Measurements from ENCODE around the gene COL24A1. TPM values are rescaled to one million over a fixed set of nuclear protein-coding genes. Genes with fewer than 3 reads are reported as not detected.

COL24A1 gene
- total RNA-seq, result 10 to 100 TPM in 1 of 2 donors, under 1 TPM in 1; 0.92 to 16.7 TPM
- polyA plus RNA-seq, result under 1 TPM; 0.33 to 0.41 TPM
- long read RNA-seq, donor 1, partial matches to known transcripts, result 22 of 22 reads
- long read RNA-seq, donor 1, other reads (novel, unspliced or antisense), result 0 of 22 reads
- long read RNA-seq, donor 2, partial matches to known transcripts, result 5 of 6 reads
- long read RNA-seq, donor 2, other reads (novel, unspliced or antisense), result 0 of 6 reads
- long read RNA-seq, donor 3, partial matches to known transcripts, result 5 of 5 reads
- long read RNA-seq, donor 3, other reads (novel, unspliced or antisense), result 0 of 5 reads
- long read RNA-seq, donor 4, result 0 reads
- long read RNA-seq, donor 5, partial matches to known transcripts, result 24 of 25 reads
- long read RNA-seq, donor 5, other reads (novel, unspliced or antisense), result 0 of 25 reads

DNA sequence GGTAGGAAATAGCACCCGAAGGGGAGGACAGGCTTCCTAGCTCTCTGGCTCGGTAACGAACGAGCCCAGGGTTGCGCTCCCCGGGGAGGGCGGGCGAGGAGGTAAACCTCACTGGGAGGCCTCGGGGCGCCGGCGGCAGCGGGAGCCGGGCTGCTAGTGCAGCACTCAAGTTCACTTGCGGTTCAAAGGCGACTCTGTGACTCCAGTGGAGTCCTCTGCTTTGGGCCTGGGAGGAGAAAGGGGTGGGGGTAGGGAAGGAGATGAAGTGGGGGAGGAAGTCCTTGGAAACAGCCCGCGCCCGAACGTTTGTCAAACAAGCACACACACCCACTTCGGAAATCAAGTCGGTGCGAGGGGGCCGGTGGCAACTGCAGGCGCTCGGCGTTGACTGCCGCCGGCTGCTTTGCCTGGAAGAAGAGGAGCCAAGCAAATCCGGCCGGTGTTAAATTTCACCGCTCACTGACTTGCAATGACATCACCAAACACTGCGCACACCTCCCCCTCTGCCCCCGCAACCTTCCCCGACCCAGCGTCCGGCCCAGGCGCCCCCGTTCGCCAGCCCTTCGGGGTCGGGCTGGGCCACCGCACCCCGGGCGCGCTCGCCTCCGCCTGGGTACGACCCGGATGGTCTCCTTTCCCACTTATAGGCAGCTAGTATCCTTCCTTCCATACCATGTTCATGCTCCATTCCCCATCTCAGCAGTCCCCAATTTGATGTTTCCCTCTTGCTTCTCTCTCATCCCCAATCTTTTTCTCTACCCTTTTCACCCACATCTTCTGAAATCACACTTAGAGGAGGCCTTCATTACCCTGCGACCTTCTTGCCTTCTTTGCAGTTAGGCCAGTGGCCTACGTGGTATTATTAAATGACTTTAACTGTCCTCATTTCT lies at the start of gene COL24A1:
Gene COL24A1, minus strand, starts transcription at position 207 of the 890 bp plus-strand sequence. CDS start 376 bp downstream, outside the sequence.
- Histone ChIP-seq H3K4me3 (no peak within 1 kb of the TSS), H3K27ac (ENCODE audit: low read depth in 1 of 2, low read length in 1 of 2) (no peak within 1 kb of the TSS), H3K9ac (ENCODE audit: insufficient read depth in 1 of 2, low read length in 2 of 2) (peak within 1 kb of the TSS in 1 of 2 donors; percentile 85), H3K27me3 (ENCODE audit: control insufficient read depth in 3 of 3, insufficient read depth in 3 of 3, low read length in 2 of 3) (peaks cover 0 to 12% (median 0%) of the 10 kb centered on the region in 3 donors), H3K9me3 (ENCODE audit: control insufficient read depth in 4 of 4, insufficient read depth in 3 of 4, low read length in 3 of 4) (no peaks in the 10 kb centered on the region), H3K36me3 (ENCODE audit: control insufficient read depth in 4 of 4, insufficient read depth in 4 of 4, low read length in 4 of 4) (no peaks in the 10 kb centered on the region), H3K4me1 (ENCODE audit: control insufficient read depth in 5 of 5, insufficient read depth in 5 of 5, low read length in 5 of 5) (peaks cover 0 to 34% (median 0%) of the 10 kb centered on the region in 5 donors)
- TF ChIP-seq, protein P1, sequence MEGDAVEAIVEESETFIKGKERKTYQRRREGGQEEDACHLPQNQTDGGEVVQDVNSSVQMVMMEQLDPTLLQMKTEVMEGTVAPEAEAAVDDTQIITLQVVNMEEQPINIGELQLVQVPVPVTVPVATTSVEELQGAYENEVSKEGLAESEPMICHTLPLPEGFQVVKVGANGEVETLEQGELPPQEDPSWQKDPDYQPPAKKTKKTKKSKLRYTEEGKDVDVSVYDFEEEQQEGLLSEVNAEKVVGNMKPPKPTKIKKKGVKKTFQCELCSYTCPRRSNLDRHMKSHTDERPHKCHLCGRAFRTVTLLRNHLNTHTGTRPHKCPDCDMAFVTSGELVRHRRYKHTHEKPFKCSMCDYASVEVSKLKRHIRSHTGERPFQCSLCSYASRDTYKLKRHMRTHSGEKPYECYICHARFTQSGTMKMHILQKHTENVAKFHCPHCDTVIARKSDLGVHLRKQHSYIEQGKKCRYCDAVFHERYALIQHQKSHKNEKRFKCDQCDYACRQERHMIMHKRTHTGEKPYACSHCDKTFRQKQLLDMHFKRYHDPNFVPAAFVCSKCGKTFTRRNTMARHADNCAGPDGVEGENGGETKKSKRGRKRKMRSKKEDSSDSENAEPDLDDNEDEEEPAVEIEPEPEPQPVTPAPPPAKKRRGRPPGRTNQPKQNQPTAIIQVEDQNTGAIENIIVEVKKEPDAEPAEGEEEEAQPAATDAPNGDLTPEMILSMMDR (IDR thresholded peaks at IDR 0.05; ENCODE audit: control extremely low read depth, extremely low read depth), result no peak
- peak; percentile 93 to 96 (median 95) for DNase-seq
- no peak for ATAC-seq (ENCODE audit: insufficient read depth, low FRiP score)
- 10 to 12% methylated on average over 52 of the region's 52 CpGs for WGBS, 2 donors

DNA sequence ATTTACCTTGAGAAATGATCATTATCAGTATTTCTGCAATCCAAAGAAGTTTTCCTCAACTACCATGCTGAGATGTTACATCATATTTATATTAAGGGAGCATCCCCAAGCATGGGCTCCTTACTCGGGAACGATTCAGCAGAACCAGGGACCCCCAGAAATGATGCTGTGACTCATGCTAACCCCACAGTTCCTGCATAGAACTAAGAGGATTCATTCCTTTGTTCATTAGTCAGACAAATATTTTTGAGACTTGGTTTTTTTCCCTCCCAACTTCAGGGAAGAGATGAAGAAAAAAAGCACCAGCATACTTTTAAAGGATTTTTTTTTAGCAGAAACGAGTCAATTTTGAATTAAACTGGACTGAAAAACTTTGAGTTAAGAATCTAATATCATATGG lies 49.2 kb upstream of the COL24A1 start:
- no peak overlapping the region for H3K27ac ChIP-seq (ENCODE audit: low read depth in 1 of 2, low read length in 1 of 2)
- 76 to 86% methylated on average over 3 of the region's 3 CpGs for WGBS, 2 donors
- ATAC-seq (ENCODE audit: insufficient read depth, low FRiP score) (no peak), DNase-seq (no peak)
- H3K9ac ChIP-seq (ENCODE audit: insufficient read depth in 1 of 2, low read length in 2 of 2), result no peak overlapping the region
- no peaks in the 10 kb centered on the region for H3K9me3 ChIP-seq (ENCODE audit: control insufficient read depth in 4 of 4, insufficient read depth in 3 of 4, low read length in 3 of 4)
- H3K4me1 ChIP-seq (ENCODE audit: control insufficient read depth in 5 of 5, insufficient read depth in 5 of 5, low read length in 5 of 5), result peaks cover 0 to 15% (median 0%) of the 10 kb centered on the region in 5 donors
- H3K27me3 ChIP-seq (ENCODE audit: control insufficient read depth in 3 of 3, insufficient read depth in 3 of 3, low read length in 2 of 3), result no peaks in the 10 kb centered on the region
- no peak overlapping the region for H3K4me3 ChIP-seq
- TF ChIP-seq, protein P1 (IDR thresholded peaks at IDR 0.05; ENCODE audit: control extremely low read depth, extremely low read depth), result no peak
- H3K36me3 ChIP-seq (ENCODE audit: control insufficient read depth in 4 of 4, insufficient read depth in 4 of 4, low read length in 4 of 4), result no peaks in the 10 kb centered on the region

DNA sequence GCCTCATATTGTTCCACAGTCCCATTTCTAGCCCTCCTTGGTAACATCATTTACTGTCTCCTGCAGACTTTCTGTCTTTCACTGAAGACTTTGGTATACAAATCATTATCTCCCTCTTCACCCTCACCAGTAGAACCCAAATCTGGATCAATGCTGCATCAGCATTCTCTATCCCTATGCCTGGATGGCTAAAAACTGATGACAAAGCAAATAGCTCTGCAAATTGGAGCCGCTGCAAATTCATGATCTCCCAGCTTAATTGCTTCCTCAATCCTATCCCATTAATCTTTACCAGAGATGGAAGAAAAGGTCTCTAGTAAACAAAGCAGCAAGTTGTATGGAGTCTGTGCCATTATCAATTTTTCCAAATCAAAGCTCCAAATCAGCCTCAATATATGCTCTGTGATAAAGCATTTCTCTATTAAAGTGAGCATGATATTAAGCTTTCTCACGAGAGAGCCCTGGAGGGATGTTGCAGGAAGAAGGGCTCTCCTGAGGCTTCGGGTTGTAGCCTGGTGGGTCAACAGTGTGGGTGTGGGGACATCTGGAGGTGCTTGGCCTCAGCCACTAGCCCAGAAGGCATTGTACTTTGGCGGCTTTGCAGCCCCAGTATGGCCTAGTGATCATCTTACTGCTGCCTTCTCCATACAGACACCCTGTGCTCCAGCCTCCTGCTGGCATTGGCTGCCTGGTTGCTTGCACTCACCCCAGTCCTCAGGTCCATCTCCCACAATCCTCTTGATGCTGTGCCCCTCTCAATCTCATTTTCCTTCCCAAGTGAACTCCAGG lies 46.2 kb upstream of the COL24A1 start:
- H3K27me3 ChIP-seq (ENCODE audit: control insufficient read depth in 3 of 3, insufficient read depth in 3 of 3, low read length in 2 of 3), result no peaks in the 10 kb centered on the region
- no peaks in the 10 kb centered on the region for H3K36me3 ChIP-seq (ENCODE audit: control insufficient read depth in 4 of 4, insufficient read depth in 4 of 4, low read length in 4 of 4)
- TF ChIP-seq, protein P1 (IDR thresholded peaks at IDR 0.05; ENCODE audit: control extremely low read depth, extremely low read depth), result no peak
- peaks cover 0 to 16% (median 0%) of the 10 kb centered on the region in 5 donors for H3K4me1 ChIP-seq (ENCODE audit: control insufficient read depth in 5 of 5, insufficient read depth in 5 of 5, low read length in 5 of 5)
- no peak overlapping the region for H3K9ac ChIP-seq (ENCODE audit: insufficient read depth in 1 of 2, low read length in 2 of 2)
- no peak overlapping the region for H3K27ac ChIP-seq (ENCODE audit: low read depth in 1 of 2, low read length in 1 of 2)
- 83 to 90% methylated on average over 4 of the region's 4 CpGs for WGBS, 2 donors
- ATAC-seq (ENCODE audit: insufficient read depth, low FRiP score) (no peak), DNase-seq (no peak)
- H3K4me3 ChIP-seq, result no peak overlapping the region
- H3K9me3 ChIP-seq (ENCODE audit: control insufficient read depth in 4 of 4, insufficient read depth in 3 of 4, low read length in 3 of 4), result no peaks in the 10 kb centered on the region

Data from lung (tissue), 16 donors.